K562 (cell line): Measurements from ENCODE around the gene C22orf39. TPM values are rescaled to one million over a fixed set of nuclear protein-coding genes. Genes with fewer than 3 reads are reported as not detected.

Experiments
- BHLHE40 ChIP-seq: IDR thresholded peaks from 2 replicates; pipeline ENCODE4 v1.6.1; 2011; ENCODE audit warnings: low read length, improper control_type of control experiment
- FOXJ2 ChIP-seq: fragments of 200-800 bp; sonication (Bioruptor generic); IDR thresholded peaks from 2 replicates; pipeline ENCODE4 v1.6.1; 2016; ENCODE audit warnings: missing genetic modification characterization, missing compliant biosample characterization
- IFI16 ChIP-seq: fragments of 250-450 bp; sonication (Bioruptor Pico); IDR thresholded peaks from 2 replicates; pipeline ENCODE4 v2.1.2; 2022; ENCODE audit warnings: mild to moderate bottlenecking, inconsistent platforms
- JUND ChIP-seq, 2 experiments: IDR thresholded peaks; 2 replicates in 1 of 2; 3 replicates in 1 of 2; pipeline ENCODE4 v1.6.1; 2011; ENCODE audit warnings: borderline replicate concordance in 2 of 2, low read depth in 2 of 2, low read length in 2 of 2, improper control_type of control experiment in 1 of 2, missing biosample characterization in 1 of 2, missing genetic modification characterization in 1 of 2, missing genetic modification reagents in 1 of 2
- MAFG ChIP-seq: fragments of 450-650 bp; conservative IDR thresholded peaks from 2 replicates; pipeline ENCODE4 v1.6.1; 2016; ENCODE audit warnings: missing genetic modification characterization, missing compliant biosample characterization
- PHF8 ChIP-seq: fragments of 200-600 bp; sonication (generic); IDR thresholded peaks from 2 replicates; pipeline ENCODE4 v1.6.1; 2012; ENCODE audit warnings: mixed run types, mild to moderate bottlenecking, inconsistent platforms, low read length, moderate library complexity, borderline replicate concordance
- PHTF2 ChIP-seq: fragments of 250-450 bp; sonication (Bioruptor Pico); IDR thresholded peaks from 2 replicates; pipeline ENCODE4 v1.5.0; 2021; ENCODE audit warnings: mild to moderate bottlenecking
- RAD21 ChIP-seq, 2 experiments: fragments of 250-450 bp in 1 of 2; fragments of 450-650 bp in 1 of 2; sonication (Bioruptor Pico) in 1 of 2; formaldehyde crosslinking in 1 of 2; IDR thresholded peaks in 1 of 2; conservative IDR thresholded peaks in 1 of 2; 2 replicates each; pipeline versions ENCODE4 v1.4.0 to v1.8.0; 2020 to 2022; ENCODE audit warnings: mild to moderate bottlenecking in 2 of 2, moderate library complexity in 1 of 2
- SOX6 ChIP-seq: fragments of 450-650 bp; IDR thresholded peaks from 2 replicates; pipeline ENCODE4 v1.6.1; 2014; ENCODE audit warnings: mild to moderate bottlenecking
- ZFX ChIP-seq: sonication (generic); formaldehyde crosslinking; IDR thresholded peaks from 2 replicates; pipeline ENCODE4 v1.8.0; 2022; ENCODE audit warnings: mild to moderate bottlenecking, missing genetic modification reagents, moderate library complexity
- ZKSCAN8 ChIP-seq: fragments of 200-800 bp; sonication (Bioruptor generic); IDR thresholded peaks from 2 replicates; pipeline ENCODE4 v1.6.1; 2016; ENCODE audit warnings: missing genetic modification characterization, missing compliant biosample characterization
- ZNF668 ChIP-seq: fragments of 250-450 bp; sonication (Bioruptor Pico); IDR thresholded peaks from 2 replicates; pipeline ENCODE4 v1.8.0; 2022; ENCODE audit warnings: mild to moderate bottlenecking, inconsistent platforms
- polyA plus RNA-seq, 8 experiments: library from polyadenylated mRNA; depleted of rRNA in 4 of 8; stranded (reverse) in 5 of 8; unstranded in 3 of 8; fragments of >200 nt; fragmentation: Nextera tagmentation in 2 of 8; fragmentation: Illumina TruSeq in 1 of 8; extraction: Ambion mirVana in 2 of 8; extraction: Trizol in 1 of 8; gene quantifications; 2 replicates each; pipeline versions ENCODE4 v1.2.1 to v1.2.3, GENCODE V29; 2011 to 2014; ENCODE audit warnings: inconsistent platforms in 1 of 8, missing spikeins in 1 of 8
- total RNA-seq, 7 experiments: library from RNA; depleted of rRNA in 6 of 7; stranded (reverse); fragments of >200 nt in 6 of 7; fragmentation: Illumina TruSeq in 2 of 7; extraction: Trizol in 2 of 7; gene quantifications; 2 replicates each; pipeline versions ENCODE4 v1.2.1 to v1.2.3, GENCODE V29; 2011 to 2021; ENCODE audit warnings: low replicate concordance in 1 of 7
- TF ChIP-seq, protein P1 (sequence below): fragments of 200-600 bp; sonication (generic); IDR thresholded peaks from one replicate; pipeline ENCODE4 v1.6.1; 2012; ENCODE audit warnings: mild to moderate bottlenecking, low read depth, low read length, inconsistent platforms
- TF ChIP-seq, protein P2 (sequence below): IDR thresholded peaks from 2 replicates; pipeline ENCODE4 v1.6.1; 2014; ENCODE audit warnings: antibody characterized with exemption

The C22orf39 gene
- total and polyA plus RNA-seq, 9 of the 15 experiments (the other 6 are each of a cell fraction or from before 2014, with no cell fraction given) = 20.4 to 139 (median 66.8) TPM

DNA sequence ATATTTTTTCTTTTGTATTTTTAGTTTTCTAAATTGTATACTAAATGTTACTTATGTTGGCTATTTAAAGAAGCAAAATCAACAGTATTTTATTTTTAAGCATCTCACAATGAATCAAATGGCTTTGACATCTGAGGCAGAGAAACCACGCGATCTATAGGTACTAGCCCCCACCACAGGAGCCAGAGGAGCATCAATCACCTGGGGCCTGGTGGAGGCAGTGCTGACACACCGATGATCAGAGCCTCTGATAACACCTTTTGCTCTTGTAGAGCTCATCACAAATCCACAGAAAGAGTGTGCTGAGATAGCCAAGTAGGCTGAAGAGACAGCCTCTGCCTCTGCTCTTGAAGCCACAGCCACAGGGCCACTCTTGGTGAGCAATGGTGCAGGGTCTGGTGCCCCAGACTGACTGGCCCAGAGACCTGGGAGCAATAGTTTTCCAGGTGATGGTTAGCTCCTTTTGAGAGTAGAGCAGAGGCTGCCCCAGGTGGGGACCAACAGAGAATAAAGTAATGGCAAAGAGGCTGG lies 41.2 kb downstream of the C22orf39 start (continued):
- TF ChIP-seq, protein P1, sequence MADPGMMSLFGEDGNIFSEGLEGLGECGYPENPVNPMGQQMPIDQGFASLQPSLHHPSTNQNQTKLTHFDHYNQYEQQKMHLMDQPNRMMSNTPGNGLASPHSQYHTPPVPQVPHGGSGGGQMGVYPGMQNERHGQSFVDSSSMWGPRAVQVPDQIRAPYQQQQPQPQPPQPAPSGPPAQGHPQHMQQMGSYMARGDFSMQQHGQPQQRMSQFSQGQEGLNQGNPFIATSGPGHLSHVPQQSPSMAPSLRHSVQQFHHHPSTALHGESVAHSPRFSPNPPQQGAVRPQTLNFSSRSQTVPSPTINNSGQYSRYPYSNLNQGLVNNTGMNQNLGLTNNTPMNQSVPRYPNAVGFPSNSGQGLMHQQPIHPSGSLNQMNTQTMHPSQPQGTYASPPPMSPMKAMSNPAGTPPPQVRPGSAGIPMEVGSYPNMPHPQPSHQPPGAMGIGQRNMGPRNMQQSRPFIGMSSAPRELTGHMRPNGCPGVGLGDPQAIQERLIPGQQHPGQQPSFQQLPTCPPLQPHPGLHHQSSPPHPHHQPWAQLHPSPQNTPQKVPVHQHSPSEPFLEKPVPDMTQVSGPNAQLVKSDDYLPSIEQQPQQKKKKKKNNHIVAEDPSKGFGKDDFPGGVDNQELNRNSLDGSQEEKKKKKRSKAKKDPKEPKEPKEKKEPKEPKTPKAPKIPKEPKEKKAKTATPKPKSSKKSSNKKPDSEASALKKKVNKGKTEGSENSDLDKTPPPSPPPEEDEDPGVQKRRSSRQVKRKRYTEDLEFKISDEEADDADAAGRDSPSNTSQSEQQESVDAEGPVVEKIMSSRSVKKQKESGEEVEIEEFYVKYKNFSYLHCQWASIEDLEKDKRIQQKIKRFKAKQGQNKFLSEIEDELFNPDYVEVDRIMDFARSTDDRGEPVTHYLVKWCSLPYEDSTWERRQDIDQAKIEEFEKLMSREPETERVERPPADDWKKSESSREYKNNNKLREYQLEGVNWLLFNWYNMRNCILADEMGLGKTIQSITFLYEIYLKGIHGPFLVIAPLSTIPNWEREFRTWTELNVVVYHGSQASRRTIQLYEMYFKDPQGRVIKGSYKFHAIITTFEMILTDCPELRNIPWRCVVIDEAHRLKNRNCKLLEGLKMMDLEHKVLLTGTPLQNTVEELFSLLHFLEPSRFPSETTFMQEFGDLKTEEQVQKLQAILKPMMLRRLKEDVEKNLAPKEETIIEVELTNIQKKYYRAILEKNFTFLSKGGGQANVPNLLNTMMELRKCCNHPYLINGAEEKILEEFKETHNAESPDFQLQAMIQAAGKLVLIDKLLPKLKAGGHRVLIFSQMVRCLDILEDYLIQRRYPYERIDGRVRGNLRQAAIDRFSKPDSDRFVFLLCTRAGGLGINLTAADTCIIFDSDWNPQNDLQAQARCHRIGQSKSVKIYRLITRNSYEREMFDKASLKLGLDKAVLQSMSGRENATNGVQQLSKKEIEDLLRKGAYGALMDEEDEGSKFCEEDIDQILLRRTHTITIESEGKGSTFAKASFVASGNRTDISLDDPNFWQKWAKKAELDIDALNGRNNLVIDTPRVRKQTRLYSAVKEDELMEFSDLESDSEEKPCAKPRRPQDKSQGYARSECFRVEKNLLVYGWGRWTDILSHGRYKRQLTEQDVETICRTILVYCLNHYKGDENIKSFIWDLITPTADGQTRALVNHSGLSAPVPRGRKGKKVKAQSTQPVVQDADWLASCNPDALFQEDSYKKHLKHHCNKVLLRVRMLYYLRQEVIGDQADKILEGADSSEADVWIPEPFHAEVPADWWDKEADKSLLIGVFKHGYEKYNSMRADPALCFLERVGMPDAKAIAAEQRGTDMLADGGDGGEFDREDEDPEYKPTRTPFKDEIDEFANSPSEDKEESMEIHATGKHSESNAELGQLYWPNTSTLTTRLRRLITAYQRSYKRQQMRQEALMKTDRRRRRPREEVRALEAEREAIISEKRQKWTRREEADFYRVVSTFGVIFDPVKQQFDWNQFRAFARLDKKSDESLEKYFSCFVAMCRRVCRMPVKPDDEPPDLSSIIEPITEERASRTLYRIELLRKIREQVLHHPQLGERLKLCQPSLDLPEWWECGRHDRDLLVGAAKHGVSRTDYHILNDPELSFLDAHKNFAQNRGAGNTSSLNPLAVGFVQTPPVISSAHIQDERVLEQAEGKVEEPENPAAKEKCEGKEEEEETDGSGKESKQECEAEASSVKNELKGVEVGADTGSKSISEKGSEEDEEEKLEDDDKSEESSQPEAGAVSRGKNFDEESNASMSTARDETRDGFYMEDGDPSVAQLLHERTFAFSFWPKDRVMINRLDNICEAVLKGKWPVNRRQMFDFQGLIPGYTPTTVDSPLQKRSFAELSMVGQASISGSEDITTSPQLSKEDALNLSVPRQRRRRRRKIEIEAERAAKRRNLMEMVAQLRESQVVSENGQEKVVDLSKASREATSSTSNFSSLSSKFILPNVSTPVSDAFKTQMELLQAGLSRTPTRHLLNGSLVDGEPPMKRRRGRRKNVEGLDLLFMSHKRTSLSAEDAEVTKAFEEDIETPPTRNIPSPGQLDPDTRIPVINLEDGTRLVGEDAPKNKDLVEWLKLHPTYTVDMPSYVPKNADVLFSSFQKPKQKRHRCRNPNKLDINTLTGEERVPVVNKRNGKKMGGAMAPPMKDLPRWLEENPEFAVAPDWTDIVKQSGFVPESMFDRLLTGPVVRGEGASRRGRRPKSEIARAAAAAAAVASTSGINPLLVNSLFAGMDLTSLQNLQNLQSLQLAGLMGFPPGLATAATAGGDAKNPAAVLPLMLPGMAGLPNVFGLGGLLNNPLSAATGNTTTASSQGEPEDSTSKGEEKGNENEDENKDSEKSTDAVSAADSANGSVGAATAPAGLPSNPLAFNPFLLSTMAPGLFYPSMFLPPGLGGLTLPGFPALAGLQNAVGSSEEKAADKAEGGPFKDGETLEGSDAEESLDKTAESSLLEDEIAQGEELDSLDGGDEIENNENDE = peak; percentile 56
- TF ChIP-seq RAD21 (CRISPR knock-in tag; conservative IDR thresholded peaks at IDR 0.05 in 1 of 2, IDR thresholded peaks at IDR 0.05 in 1 of 2) = peak in 1 of 2 experiments; percentile 56; a peak in 2 of 4 replicates
- TF ChIP-seq BHLHE40 = peak; percentile 57
- no peak for TF ChIP-seq SOX6
- 0 out of 2 replicates have a peak, but pooled peaks have one; percentile 3 for TF ChIP-seq PHF8
- no peak for TF ChIP-seq MAFG
- TF ChIP-seq, protein P2, sequence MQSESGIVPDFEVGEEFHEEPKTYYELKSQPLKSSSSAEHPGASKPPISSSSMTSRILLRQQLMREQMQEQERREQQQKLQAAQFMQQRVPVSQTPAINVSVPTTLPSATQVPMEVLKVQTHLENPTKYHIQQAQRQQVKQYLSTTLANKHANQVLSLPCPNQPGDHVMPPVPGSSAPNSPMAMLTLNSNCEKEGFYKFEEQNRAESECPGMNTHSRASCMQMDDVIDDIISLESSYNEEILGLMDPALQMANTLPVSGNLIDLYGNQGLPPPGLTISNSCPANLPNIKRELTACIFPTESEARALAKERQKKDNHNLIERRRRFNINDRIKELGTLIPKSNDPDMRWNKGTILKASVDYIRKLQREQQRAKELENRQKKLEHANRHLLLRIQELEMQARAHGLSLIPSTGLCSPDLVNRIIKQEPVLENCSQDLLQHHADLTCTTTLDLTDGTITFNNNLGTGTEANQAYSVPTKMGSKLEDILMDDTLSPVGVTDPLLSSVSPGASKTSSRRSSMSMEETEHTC = no peak
- TF ChIP-seq IFI16 = no peak
- peak; percentile 41; the same call in 1 of the 2 replicates for TF ChIP-seq PHTF2 (CRISPR knock-in tag)
- peak; percentile 23; the same call in 1 of the 2 replicates for TF ChIP-seq JUND (IDR thresholded peaks at IDR 0.05; ENCODE audit: borderline replicate concordance, low read depth, low read length)
- TF ChIP-seq JUND (tag; IDR thresholded peaks at IDR 0.05; ENCODE audit: borderline replicate concordance, low read depth, low read length) = no peak
- no peak for TF ChIP-seq ZKSCAN8 (CRISPR knock-in tag)
- no peak for TF ChIP-seq ZFX
- TF ChIP-seq FOXJ2 (tag) = no peak
- 0 out of 2 replicates have a peak, but pooled peaks have one; percentile 68 for TF ChIP-seq ZNF668 (CRISPR knock-in tag)
